RWPE2 (cell line): ENCODE results near the gene ZP1.
A peak's percentile ranks its signal among the peaks of the same experiment; 100 is the strongest.

ENCODE experiments used
- ATAC-seq: fragments of 200-7000 bp; cut with Tn5 transposase; 3 replicates; pipeline ENCODE4 v1.9.1; 2021; ENCODE audit warnings: low read depth
- DNase-seq: peaks from one replicate; pipeline ENCODE4 v3.0.0-alpha.2; 2020; ENCODE audit warnings: low spot score
- H3K27ac ChIP-seq: fragments of 450-650 bp; 2 replicates; pipeline ENCODE4 v1.5.1; 2017; ENCODE audit warnings: mild to moderate bottlenecking; ENCODE audit not compliant: poor library complexity, severe bottlenecking
- H3K27me3 ChIP-seq: fragments of 250-450 bp; sonication (Bioruptor Pico); 2 replicates; pipeline ENCODE4 v1.5.1; 2021; ENCODE audit warnings: mild to moderate bottlenecking, moderate library complexity; ENCODE audit not compliant: insufficient read depth, poor library complexity, severe bottlenecking
- H3K36me3 ChIP-seq: fragments of 250-450 bp; sonication (Bioruptor Pico); 2 replicates; pipeline ENCODE4 v1.5.1; 2020; ENCODE audit warnings: low read depth, mild to moderate bottlenecking, moderate library complexity
- H3K4me1 ChIP-seq: fragments of 250-450 bp; sonication (Bioruptor Pico); 2 replicates; pipeline ENCODE4 v1.5.1; 2021; ENCODE audit warnings: mild to moderate bottlenecking, moderate library complexity; ENCODE audit not compliant: insufficient read depth, poor library complexity, severe bottlenecking
- H3K4me3 ChIP-seq: fragments of 250-450 bp; sonication (Bioruptor Pico); 2 replicates; pipeline ENCODE4 v1.5.1; 2021; ENCODE audit warnings: mild to moderate bottlenecking, moderate library complexity; ENCODE audit not compliant: severe bottlenecking
- H3K9me3 ChIP-seq: fragments of 250-450 bp; sonication (Bioruptor Pico); 2 replicates; pipeline ENCODE4 v1.5.1; 2021; ENCODE audit warnings: mild to moderate bottlenecking, moderate library complexity; ENCODE audit not compliant: severe bottlenecking
- TF ChIP-seq, protein P1 (sequence below): fragments of 450-650 bp; IDR thresholded peaks from one replicate; pipeline ENCODE4 v1.5.1; 2017; ENCODE audit warnings: mild to moderate bottlenecking, moderate library complexity; ENCODE audit not compliant: poor library complexity, severe bottlenecking

ZP1 gene

DNA sequence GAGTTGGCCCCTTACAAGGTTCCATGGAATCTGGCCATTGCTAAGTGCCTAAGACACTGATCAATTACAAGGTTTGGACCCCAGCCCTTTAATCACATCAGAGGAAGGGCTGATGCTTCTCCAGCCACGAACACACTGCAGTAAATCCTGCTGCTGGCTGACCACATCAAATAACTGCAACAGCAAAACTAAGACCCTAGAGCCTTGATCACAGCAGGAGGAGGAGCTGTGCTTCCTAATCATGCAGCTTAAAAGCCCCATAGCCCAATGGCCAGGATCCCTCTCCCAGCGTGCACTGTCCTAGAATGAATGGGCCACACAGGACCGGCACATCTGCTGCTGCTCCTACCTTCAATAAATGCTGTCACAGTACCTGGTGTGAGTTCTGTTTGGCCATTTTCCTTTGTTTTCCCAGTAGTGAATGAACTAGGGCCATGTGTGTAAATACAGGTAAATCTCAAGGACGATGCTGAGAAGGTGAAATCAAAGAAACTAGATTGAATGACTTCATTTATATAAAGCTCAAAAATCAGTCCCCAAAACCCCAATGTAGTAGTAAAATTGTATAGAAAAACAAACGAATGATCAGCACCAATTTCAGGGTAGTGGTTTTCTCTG lies 12.7 kb downstream of the ZP1 start:
- peaks cover 7% of the 10 kb centered on the region for H3K36me3 ChIP-seq
- DNase-seq, result no peak
- H3K4me1 ChIP-seq, result no peaks in the 10 kb centered on the region
- ATAC-seq, result no peak
- H3K9me3 ChIP-seq, result no peaks in the 10 kb centered on the region
- TF ChIP-seq, protein P1, sequence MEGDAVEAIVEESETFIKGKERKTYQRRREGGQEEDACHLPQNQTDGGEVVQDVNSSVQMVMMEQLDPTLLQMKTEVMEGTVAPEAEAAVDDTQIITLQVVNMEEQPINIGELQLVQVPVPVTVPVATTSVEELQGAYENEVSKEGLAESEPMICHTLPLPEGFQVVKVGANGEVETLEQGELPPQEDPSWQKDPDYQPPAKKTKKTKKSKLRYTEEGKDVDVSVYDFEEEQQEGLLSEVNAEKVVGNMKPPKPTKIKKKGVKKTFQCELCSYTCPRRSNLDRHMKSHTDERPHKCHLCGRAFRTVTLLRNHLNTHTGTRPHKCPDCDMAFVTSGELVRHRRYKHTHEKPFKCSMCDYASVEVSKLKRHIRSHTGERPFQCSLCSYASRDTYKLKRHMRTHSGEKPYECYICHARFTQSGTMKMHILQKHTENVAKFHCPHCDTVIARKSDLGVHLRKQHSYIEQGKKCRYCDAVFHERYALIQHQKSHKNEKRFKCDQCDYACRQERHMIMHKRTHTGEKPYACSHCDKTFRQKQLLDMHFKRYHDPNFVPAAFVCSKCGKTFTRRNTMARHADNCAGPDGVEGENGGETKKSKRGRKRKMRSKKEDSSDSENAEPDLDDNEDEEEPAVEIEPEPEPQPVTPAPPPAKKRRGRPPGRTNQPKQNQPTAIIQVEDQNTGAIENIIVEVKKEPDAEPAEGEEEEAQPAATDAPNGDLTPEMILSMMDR, result no peak
- H3K4me3 ChIP-seq, result no peak overlapping the region
- no peaks in the 10 kb centered on the region for H3K27me3 ChIP-seq
- no peak overlapping the region for H3K27ac ChIP-seq

DNA sequence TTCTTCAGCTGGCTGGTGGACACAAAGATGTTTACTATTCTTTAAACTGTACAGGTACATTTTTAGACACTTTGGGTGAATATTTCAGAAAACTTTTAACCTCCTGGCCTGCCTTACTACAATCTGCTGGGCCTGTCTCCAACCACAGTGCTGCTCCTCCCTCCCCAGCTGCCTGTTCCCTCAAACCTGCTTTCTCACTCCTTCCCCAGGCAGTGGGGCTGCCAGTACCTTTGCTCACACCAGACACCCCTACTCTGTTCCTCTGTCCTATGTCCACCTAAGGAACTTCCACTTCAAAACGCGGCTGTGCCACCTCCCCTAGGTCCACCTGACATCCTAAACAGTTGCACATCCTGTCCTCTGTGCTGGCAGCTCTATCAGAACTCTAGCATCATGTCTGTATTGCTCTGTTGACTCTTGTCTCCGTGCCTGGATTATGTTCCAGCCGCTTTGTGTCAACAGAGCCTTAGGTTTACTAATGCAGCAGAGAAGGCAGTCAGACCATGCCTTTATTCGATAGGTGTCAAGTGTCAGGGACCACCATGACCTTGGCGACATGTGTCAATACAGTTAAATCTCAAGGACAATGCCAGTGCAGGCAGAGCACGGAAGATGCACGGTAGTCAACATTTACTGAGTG lies 13.4 kb downstream of the ZP1 start:
- Histone ChIP-seq H3K27ac (no peak overlapping the region), H3K9me3 (no peaks in the 10 kb centered on the region), H3K4me1 (no peaks in the 10 kb centered on the region), H3K27me3 (no peaks in the 10 kb centered on the region), H3K36me3 (peaks cover 7% of the 10 kb centered on the region), H3K4me3 (no peak overlapping the region)
- TF ChIP-seq, protein P1, result no peak
- DNase-seq (no peak), ATAC-seq (no peak)

DNA sequence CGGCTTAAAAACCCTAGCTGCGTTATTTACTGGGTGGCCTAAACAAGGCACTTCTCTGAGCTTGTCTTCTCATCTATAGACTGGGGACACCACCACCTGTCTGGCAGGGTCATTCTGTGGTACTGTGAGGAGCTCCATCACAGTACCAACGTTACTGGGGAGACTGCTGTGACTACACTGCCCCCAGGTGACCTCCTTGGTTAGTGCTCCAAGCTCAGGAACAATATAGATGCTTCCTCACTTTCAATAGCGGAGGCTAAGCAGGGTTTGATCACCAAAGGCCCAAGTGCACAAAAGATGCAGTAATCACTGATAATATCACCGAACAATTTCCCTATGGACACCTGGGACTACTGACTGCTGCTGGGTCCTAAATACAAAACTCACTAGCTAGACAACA lies 20.2 kb downstream of the ZP1 start:
- peaks cover 19% of the 10 kb centered on the region for H3K36me3 ChIP-seq
- no peaks in the 10 kb centered on the region for H3K27me3 ChIP-seq
- H3K4me1 ChIP-seq, result no peaks in the 10 kb centered on the region
- TF ChIP-seq, protein P1, result peak; percentile 52
- H3K9me3 ChIP-seq, result no peaks in the 10 kb centered on the region
- no peak overlapping the region for H3K4me3 ChIP-seq
- DNase-seq (no peak), ATAC-seq (peak; percentile 82)
- H3K27ac ChIP-seq, result no peak overlapping the region

DNA sequence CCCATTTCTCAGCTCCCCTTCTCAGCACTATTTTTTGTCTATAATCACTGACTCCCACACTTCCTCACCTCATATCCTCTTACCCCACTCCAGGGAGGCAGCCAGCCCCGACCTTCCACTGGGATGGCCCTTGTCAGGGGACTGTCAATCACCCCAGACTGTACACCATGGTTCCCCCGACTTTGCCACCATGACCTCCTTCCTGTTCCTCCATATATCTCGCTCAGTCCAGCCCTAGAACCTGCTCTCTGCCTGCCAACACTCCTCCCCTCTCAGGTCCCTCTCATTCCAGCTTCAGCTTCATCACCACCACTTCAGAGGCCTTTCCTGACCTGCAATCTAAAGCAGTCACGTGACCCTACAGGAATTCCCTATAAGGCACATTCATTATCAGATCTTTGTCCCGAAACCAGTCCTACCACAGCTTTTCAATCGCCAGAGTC lies 22.5 kb downstream of the ZP1 start:
- TF ChIP-seq, protein P1, result no peak
- Histone ChIP-seq H3K36me3 (peaks cover 35% of the 10 kb centered on the region), H3K4me3 (no peak overlapping the region), H3K27me3 (no peaks in the 10 kb centered on the region), H3K27ac (no peak overlapping the region), H3K4me1 (no peaks in the 10 kb centered on the region), H3K9me3 (no peaks in the 10 kb centered on the region)
- ATAC-seq (no peak), DNase-seq (no peak)

DNA sequence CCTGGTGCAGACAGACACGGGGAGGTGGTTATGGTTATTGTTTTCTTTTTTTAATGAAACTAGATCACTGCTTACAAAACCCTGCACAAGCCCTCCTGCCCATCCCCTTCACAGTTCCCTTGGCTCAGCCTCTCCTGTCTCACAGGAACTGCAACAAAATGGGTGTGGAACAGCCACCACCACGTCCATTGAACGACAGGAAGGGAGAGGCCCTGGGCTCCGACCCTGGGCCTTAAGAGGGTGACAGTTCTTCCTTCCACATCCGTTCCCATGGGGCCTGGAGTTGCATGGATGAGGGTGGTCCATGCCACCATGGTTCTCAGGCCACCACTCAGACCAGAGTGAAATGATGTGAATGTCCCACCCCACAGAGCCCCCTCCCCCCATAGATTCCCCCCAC lies 23.4 kb downstream of the ZP1 start:
- TF ChIP-seq, protein P1, result no peak
- Histone ChIP-seq H3K27ac (no peak overlapping the region), H3K4me3 (no peak overlapping the region), H3K9me3 (no peaks in the 10 kb centered on the region), H3K27me3 (no peaks in the 10 kb centered on the region), H3K4me1 (no peaks in the 10 kb centered on the region), H3K36me3 (peaks cover 43% of the 10 kb centered on the region)
- no peak for DNase-seq
- ATAC-seq, result no peak
